ENCODE measurements around the gene CORO2A. TPM values are rescaled to one million over a fixed set of nuclear protein-coding genes. Genes with fewer than 3 reads are reported as not detected.

Gene CORO2A
- total and polyA plus RNA-seq, 2 of the 13 experiments (the other 11 are each of a cell fraction or from before 2014, with no cell fraction given), result 14.4 to 15.3 TPM

- TF ChIP-seq, protein P1, sequence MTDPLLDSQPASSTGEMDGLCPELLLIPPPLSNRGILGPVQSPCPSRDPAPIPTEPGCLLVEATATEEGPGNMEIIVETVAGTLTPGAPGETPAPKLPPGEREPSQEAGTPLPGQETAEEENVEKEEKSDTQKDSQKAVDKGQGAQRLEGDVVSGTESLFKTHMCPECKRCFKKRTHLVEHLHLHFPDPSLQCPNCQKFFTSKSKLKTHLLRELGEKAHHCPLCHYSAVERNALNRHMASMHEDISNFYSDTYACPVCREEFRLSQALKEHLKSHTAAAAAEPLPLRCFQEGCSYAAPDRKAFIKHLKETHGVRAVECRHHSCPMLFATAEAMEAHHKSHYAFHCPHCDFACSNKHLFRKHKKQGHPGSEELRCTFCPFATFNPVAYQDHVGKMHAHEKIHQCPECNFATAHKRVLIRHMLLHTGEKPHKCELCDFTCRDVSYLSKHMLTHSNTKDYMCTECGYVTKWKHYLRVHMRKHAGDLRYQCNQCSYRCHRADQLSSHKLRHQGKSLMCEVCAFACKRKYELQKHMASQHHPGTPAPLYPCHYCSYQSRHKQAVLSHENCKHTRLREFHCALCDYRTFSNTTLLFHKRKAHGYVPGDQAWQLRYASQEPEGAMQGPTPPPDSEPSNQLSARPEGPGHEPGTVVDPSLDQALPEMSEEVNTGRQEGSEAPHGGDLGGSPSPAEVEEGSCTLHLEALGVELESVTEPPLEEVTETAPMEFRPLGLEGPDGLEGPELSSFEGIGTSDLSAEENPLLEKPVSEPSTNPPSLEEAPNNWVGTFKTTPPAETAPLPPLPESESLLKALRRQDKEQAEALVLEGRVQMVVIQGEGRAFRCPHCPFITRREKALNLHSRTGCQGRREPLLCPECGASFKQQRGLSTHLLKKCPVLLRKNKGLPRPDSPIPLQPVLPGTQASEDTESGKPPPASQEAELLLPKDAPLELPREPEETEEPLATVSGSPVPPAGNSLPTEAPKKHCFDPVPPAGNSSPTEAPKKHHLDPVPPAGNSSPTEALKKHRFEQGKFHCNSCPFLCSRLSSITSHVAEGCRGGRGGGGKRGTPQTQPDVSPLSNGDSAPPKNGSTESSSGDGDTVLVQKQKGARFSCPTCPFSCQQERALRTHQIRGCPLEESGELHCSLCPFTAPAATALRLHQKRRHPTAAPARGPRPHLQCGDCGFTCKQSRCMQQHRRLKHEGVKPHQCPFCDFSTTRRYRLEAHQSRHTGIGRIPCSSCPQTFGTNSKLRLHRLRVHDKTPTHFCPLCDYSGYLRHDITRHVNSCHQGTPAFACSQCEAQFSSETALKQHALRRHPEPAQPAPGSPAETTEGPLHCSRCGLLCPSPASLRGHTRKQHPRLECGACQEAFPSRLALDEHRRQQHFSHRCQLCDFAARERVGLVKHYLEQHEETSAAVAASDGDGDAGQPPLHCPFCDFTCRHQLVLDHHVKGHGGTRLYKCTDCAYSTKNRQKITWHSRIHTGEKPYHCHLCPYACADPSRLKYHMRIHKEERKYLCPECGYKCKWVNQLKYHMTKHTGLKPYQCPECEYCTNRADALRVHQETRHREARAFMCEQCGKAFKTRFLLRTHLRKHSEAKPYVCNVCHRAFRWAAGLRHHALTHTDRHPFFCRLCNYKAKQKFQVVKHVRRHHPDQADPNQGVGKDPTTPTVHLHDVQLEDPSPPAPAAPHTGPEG (CRISPR knock-in tag; IDR thresholded peaks at IDR 0.05), result no peak
- TF ChIP-seq TARDBP (CRISPR knock-in tag; IDR thresholded peaks at IDR 0.05) (peak; percentile 72), IRX3 (CRISPR knock-in tag; IDR thresholded peaks at IDR 0.05; ENCODE audit: borderline replicate concordance, low read depth) (no peak), ZNF3 (CRISPR knock-in tag; IDR thresholded peaks at IDR 0.05) (no peak), TBX2 (CRISPR knock-in tag; IDR thresholded peaks at IDR 0.05; ENCODE audit: borderline replicate concordance) (no peak), KMT2A (CRISPR knock-in tag; IDR thresholded peaks at IDR 0.05) (no peak), SRSF4 (IDR thresholded peaks at IDR 0.05; ENCODE audit: low read depth, low read length, poor library complexity, severe bottlenecking) (no peak), ATF4 (CRISPR knock-in tag; IDR thresholded peaks at IDR 0.05) (peak in 1 of 2 experiments; percentile 30; a peak in 1 of 4 replicates), ZNF292 (CRISPR knock-in tag; IDR thresholded peaks at IDR 0.05; ENCODE audit: borderline replicate concordance, low read depth) (peak; percentile 44; the same call in 1 of the 2 replicates), ZNF709 (CRISPR knock-in tag; IDR thresholded peaks at IDR 0.05) (no peak), ARNT2 (CRISPR knock-in tag; IDR thresholded peaks at IDR 0.05; ENCODE audit: low read depth) (no peak), ZNF652 (CRISPR knock-in tag; IDR thresholded peaks at IDR 0.05; ENCODE audit: borderline replicate concordance, low read depth) (no peak), THRA (CRISPR knock-in tag; IDR thresholded peaks at IDR 0.05; ENCODE audit: borderline replicate concordance) (peak; percentile 76; the same call in 1 of the 2 replicates), CREB3 (CRISPR knock-in tag; IDR thresholded peaks at IDR 0.05) (no peak)
- TF ChIP-seq, protein P2, sequence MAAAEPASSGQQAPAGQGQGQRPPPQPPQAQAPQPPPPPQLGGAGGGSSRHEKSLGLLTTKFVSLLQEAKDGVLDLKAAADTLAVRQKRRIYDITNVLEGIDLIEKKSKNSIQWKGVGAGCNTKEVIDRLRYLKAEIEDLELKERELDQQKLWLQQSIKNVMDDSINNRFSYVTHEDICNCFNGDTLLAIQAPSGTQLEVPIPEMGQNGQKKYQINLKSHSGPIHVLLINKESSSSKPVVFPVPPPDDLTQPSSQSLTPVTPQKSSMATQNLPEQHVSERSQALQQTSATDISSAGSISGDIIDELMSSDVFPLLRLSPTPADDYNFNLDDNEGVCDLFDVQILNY (CRISPR knock-in tag; conservative IDR thresholded peaks at IDR 0.05), result no peak
- TF ChIP-seq, protein P3, sequence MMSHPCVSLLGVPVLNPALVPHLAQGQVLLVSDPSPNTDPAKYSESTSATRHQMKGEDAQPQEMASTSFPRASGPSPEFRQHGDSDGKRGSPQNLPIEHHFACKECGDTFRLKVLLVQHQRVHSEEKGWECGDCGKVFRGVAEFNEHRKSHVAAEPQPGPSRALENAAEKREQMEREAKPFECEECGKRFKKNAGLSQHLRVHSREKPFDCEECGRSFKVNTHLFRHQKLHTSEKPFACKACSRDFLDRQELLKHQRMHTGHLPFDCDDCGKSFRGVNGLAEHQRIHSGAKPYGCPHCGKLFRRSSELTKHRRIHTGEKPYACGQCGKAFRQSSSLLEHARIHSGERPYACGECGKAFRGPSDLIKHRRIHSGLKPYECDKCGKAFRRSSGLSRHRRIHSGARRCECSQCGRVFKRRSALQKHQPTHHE (CRISPR knock-in tag; IDR thresholded peaks at IDR 0.05; ENCODE audit: borderline replicate concordance), result no peak
These were observed 34.2 kb downstream of the CORO2A start (continued) for GRCh38 chr9:98158071-98158831.

Data from HepG2 (cell line).